Measurements from ENCODE around the gene IL31. TPM values are rescaled to one million over a fixed set of nuclear protein-coding genes. Genes with fewer than 3 reads are reported as not detected.

The IL31 gene
- total RNA-seq, 4 donors from 2014 or later: not detected

DNA sequence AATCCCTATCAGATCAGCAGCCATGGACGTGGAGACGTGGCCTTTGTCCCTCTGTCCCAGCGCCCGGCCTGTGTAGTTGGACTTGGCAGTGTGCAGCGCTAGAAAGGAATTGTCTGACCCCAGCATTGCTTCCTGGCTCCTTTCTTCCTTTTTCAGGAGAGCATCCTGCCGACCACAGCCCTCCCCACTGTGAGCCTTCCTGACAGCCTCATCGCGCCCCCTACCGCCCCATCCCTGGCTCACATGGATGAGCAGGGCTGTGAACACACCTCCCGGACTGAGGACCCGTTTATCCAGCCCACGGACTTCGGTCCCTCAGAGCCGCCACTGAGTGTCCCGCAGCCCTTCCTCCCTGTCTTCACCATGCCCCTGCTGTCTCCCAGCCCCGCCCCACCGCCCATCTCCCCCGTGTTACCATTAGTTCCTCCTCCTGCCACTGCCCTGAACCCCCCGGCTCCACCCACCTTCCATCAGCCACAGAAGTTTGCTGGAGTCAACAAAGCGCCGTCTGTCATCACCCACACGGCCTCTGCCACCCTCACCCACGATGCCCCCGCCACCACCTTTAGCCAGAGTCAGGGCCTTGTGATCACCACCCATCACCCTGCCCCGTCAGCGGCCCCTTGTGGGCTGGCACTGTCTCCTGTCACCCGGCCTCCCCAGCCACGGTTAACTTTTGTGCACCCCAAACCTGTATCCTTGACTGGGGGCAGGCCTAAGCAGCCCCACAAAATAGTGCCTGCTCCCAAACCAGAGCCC lies 40.6 kb downstream of the IL31 start:
- TF ChIP-seq, protein P1, sequence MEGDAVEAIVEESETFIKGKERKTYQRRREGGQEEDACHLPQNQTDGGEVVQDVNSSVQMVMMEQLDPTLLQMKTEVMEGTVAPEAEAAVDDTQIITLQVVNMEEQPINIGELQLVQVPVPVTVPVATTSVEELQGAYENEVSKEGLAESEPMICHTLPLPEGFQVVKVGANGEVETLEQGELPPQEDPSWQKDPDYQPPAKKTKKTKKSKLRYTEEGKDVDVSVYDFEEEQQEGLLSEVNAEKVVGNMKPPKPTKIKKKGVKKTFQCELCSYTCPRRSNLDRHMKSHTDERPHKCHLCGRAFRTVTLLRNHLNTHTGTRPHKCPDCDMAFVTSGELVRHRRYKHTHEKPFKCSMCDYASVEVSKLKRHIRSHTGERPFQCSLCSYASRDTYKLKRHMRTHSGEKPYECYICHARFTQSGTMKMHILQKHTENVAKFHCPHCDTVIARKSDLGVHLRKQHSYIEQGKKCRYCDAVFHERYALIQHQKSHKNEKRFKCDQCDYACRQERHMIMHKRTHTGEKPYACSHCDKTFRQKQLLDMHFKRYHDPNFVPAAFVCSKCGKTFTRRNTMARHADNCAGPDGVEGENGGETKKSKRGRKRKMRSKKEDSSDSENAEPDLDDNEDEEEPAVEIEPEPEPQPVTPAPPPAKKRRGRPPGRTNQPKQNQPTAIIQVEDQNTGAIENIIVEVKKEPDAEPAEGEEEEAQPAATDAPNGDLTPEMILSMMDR (IDR thresholded peaks at IDR 0.05; ENCODE audit: low read depth): no peak

- TF ChIP-seq, protein P1 (IDR thresholded peaks at IDR 0.05; ENCODE audit: low read depth): no peak
These were observed 43.9 kb downstream of the IL31 start for GRCh38 chr12:122130150-122130549.

DNA sequence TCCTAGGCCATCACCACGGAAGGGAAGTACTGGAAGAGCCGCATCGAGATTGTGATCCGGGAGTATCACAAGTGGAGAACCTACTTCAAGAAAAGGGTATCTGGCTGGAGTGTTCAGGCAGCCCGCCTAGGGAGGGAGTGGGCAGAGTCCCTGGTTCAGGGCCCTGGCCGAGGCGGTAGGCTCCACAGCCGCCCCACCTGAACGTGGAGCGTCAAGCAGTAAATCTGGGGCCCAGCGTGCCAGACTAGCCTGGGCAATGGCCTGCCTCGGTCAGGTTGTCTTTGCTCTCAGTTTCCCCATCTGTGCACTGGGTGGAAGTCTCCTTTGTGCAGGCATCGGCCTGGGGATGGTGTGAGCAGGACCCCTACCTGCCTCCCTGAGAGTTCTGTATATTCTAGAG lies 44.9 kb downstream of the IL31 start:
- TF ChIP-seq, protein P1 (IDR thresholded peaks at IDR 0.05; ENCODE audit: low read depth): no peak

GRCh38 chr12:122128481-122128880 lies 45.5 kb downstream of the IL31 start:
- TF ChIP-seq, protein P1 (IDR thresholded peaks at IDR 0.05; ENCODE audit: low read depth): no peak

- TF ChIP-seq, protein P1 (IDR thresholded peaks at IDR 0.05; ENCODE audit: low read depth): no peak
These were observed 46.2 kb downstream of the IL31 start for GRCh38 chr12:122127839-122128238.

DNA sequence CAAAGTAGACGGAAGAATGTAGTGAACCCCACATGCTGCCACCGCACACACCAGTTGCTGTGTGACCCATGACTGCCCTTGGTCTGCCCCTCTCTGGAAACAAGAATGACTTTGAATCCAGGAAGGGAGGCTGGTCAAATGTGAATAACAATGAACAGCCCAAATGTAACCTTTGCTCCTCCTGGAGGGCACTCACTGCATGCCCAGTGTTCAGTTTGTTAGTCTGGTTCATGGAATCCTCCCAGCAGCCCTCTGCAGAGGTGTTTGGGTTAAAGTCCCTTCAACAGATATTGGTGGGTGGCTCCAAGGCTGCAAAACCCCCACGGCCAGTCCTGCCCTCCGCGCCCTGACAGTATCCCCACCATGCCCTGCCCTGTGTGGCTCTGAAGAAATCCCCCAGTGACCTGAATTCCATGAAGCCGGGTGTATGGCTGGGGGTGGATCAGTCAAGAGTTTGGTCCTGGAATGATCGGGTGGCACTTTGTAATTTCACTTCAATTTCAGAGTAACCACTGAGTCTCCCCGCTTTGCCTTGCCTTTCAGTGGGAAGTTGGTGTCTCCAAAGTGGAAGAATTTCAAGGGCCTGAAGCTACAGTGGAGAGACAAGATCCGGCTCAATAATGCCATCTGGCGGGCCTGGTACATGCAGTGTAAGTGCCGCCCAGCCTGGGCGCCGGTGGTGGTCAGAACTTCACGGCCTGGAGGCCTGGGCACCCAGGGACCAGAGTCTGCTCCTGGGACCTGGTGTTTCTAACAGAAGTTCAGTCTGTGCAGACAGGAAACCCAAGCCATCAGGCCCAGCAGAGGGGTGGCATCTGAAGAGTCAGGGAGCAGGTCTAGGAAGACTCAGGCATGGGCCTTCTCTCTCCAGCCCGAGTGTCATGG lies 47.1 kb downstream of the IL31 start:
- TF ChIP-seq, protein P1 (IDR thresholded peaks at IDR 0.05; ENCODE audit: low read depth): no peak

GRCh38 chr12:122126342-122126635 lies 47.7 kb downstream of the IL31 start:
- TF ChIP-seq, protein P1 (IDR thresholded peaks at IDR 0.05; ENCODE audit: low read depth): no peak
